ENCODE measurements around the gene RIMS4. TPM values are rescaled to one million over a fixed set of nuclear protein-coding genes. Genes with fewer than 3 reads are reported as not detected.

The RIMS4 gene
- not detected in 2 replicates for total RNA-seq

DNA sequence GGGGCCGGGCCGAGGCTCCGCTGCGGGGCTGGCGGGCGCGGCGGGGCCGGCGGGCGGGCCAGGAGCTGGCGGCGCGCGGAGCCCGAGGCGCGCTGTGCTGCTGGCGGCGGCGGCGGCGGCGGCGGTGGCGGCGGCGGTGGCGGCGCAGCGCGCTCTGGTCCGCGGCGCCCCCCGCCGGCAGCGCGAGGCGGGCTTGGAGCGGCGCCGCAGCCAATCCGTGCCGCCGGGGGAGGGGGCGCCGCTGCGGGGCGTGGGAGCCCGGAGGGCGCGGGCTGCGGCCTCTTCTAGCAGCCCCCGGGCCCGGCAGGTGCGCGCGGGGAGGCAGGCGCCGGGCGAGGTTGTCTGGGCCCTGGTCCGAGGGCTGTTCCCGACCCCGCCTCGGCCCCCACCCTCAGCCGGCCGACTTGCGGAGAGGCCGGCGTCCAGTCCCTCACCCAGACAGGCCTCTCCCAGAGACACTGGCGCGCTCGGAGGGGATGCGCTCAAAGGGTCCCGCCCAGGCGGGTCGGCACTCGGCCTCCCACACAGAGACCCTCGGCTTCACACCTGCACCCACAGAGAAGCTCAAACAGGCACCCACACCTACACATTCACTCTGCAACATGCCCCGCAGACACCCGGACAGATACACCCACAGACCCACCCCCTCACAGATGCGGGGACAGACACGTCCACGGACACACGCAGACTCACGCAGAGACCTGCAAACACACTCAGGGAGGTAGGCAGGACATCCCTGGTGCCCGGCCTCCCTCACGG lies at the start of gene RIMS4:
TSS of gene RIMS4 (minus strand) at position 156 of the 759 bp plus-strand sequence. CDS start 275 bp downstream, outside the sequence.
- intact Hi-C loops (cut with micrococcal nuclease) = no loop called here

GRCh38 chr20:44858606-44859360 lies 48.4 kb upstream of the RIMS4 start:
- intact Hi-C loops (cut with micrococcal nuclease) = no loop called here

- intact Hi-C loops (cut with micrococcal nuclease) = no loop called here
Observed at GRCh38 chr20:44856856-44857448, 46.6 kb upstream of the RIMS4 start.

GRCh38 chr20:44856442-44856841 lies 46.1 kb upstream of the RIMS4 start:
- intact Hi-C loops (cut with micrococcal nuclease) = no loop called here

GRCh38 chr20:44851545-44851944 lies 41.2 kb upstream of the RIMS4 start:
- intact Hi-C loops (cut with micrococcal nuclease) = no loop called here

GRCh38 chr20:44850837-44851236 lies 40.5 kb upstream of the RIMS4 start:
- intact Hi-C loops (cut with micrococcal nuclease) = no loop called here

DNA sequence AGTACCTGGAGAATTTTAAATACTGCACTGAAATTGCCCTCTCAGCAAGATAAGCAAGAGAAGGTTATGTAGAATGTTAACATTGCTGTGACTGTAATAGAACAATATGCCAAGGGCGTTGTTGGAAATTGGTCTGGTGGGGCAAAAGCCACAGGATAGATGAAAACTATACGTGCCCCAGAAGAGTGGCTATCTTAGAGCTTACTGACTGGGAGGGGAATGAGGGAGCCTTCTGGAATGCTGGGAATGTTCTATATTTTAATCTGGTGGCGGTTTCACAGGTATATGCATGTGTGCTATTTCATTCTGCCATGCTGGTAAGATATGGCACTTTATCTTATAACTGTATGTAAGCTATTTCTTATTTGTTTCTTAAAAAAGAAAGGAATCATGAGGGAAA lies 39.9 kb upstream of the RIMS4 start:
- intact Hi-C loops (cut with micrococcal nuclease) = no loop called here

- intact Hi-C loops (cut with micrococcal nuclease) = no loop called here
Observed at GRCh38 chr20:44849703-44850102, 39.4 kb upstream of the RIMS4 start.

GRCh38 chr20:44848254-44849015 lies 38.1 kb upstream of the RIMS4 start:
- intact Hi-C loops (cut with micrococcal nuclease) = no loop called here

- intact Hi-C loops (cut with micrococcal nuclease) = no loop called here
Observed at GRCh38 chr20:44843876-44844275, 33.5 kb upstream of the RIMS4 start.

- intact Hi-C loops (cut with micrococcal nuclease) = no loop called here
Observed at GRCh38 chr20:44841955-44842354, 31.6 kb upstream of the RIMS4 start.

- intact Hi-C loops (cut with micrococcal nuclease) = no loop called here
Observed at GRCh38 chr20:44840826-44841225, 30.5 kb upstream of the RIMS4 start.

DNA sequence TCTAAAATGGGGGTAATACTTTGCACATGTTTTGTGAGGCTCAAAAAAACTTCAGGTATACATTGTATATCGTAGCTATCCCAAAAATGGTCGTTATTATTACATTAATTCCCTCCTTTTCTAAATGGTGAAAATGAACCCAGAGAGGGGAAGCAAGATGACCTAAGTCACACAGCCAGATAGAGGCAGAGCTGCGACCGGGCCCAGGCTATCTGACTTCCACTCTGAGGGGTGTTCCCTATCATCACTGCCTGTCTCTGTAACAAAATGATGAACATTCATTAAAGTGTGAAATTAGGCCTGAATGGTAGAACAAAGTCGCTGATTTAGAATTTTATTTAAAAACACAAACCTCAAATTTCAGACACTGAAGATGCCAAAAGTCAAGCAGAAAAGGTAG lies 29.1 kb upstream of the RIMS4 start:
- intact Hi-C loops (cut with micrococcal nuclease) = no loop called here

- intact Hi-C loops (cut with micrococcal nuclease) = no loop called here
Observed at GRCh38 chr20:44838521-44838920, 28.2 kb upstream of the RIMS4 start.

GRCh38 chr20:44837946-44838345 lies 27.6 kb upstream of the RIMS4 start:
- intact Hi-C loops (cut with micrococcal nuclease) = no loop called here

DNA sequence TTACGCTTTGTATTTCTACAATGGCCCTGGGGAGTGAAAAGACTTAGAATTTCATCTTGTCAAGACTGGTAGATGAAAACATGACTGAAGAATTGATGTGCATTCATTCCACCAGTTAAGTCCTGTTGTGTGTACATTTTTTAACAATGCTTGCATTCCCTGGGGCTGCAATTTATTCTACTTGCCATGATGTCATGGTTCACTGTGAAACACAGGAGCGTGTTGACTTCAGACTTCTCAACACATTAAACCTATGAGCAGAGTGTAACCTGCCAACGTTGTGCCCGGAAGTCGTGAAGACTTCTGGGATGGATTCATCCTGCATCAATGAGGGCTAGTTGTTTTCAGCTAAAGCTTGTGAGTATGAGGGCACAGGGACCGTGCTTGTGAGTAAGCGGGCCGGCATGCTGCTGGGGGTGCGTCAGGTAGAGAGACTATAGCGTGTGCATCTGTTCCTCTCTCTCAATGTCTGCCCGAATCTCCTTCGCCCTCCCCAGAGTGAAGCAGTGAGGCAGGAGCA lies 26.3 kb upstream of the RIMS4 start:
- intact Hi-C loops (cut with micrococcal nuclease) = no loop called here

DNA sequence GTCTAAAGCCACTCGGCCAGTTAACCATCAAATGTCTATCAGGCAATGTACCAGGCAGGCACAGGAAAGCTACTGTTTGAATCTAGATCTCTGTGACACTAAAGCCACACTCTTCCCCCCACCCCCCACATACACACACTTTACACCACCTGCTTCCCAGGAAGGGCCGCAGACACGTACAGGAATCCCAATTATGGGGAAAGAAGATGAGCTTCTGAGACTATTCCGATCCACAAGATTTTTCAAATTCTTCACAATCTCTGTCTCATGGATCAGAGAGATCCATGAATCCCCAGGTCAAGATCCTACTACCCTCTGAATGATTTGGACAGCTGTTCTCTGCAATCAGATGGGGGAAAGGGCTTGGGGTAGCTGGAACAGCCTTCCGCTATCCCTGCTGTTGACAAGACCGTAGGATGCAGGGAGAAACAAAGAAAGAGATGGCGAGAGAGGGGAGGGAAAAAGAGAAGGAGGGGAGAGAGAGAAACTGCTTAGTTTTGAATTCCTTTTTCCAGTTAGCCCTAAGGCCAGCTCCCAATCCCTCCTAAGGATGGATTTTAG lies 25.4 kb upstream of the RIMS4 start:
- intact Hi-C loops (cut with micrococcal nuclease) = no loop called here

- intact Hi-C loops (cut with micrococcal nuclease) = no loop called here
Observed at GRCh38 chr20:44835116-44835515, 24.8 kb upstream of the RIMS4 start.

- intact Hi-C loops (cut with micrococcal nuclease) = no loop called here
Observed at GRCh38 chr20:44834693-44835092, 24.3 kb upstream of the RIMS4 start.

GRCh38 chr20:44833437-44833836 lies 23.1 kb upstream of the RIMS4 start:
- intact Hi-C loops (cut with micrococcal nuclease) = no loop called here

DNA sequence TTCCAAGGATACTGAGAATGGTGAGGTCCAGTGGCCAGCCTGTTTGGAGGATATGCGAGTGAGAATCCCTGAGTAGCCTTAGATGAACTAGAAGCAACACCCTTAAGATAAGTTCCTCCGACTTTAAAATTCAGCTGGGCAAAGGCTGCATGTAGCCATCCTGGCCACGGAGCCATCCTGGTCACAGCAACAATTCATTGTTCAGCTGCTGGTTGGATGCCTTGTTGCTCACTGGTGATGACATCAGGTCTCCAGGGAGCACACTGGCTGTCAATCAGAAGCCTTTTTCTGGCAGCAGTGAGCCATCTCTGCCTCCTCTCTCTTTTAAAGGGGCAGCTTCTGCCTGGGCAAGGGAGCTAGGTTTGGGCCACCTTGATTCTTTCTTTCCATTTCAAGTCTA lies 22.4 kb upstream of the RIMS4 start:
- intact Hi-C loops (cut with micrococcal nuclease) = no loop called here

Measured in T-helper 2 cell treated with Interferon-gamma antibody and Interleukin-4, amounts not matched to agents 100 ng/mL and 5 ng/mL, for 36 hours (primary cell).